Right ventricle myocardium superior (tissue), 1 donor: Measurements from ENCODE around the gene PACSIN2. TPM values are rescaled to one million over a fixed set of nuclear protein-coding genes. Genes with fewer than 3 reads are reported as not detected.
A peak's percentile ranks its signal among the peaks of the same experiment; 100 is the strongest.
"Not testable (repeated sequence)": the region's sequence is repeated elsewhere in the genome, so short reads cannot be mapped to it uniquely, and the experiment has no call there.

Experiments used
- ATAC-seq: fragments of 200-7000 bp; cut with Tn5 transposase; one replicate; pipeline ENCODE4 v1.9.1; 2020; ENCODE audit warnings: mild to moderate bottlenecking; ENCODE audit not compliant: poor library complexity
- DNase-seq: peaks from one replicate; pipeline ENCODE4 v3.0.0-alpha.2; 2020
- intact Hi-C: fragments of 100-400 bp; cut with DNase I; formaldehyde crosslinking; loops from one replicate; pipeline ENCODE4 v1.11.2; 2022
- long read RNA-seq: library from polyadenylated mRNA; unstranded; transcript quantifications from one replicate; pipeline ENCODE4 v2.0.0, GENCODE V29; 2021
- total RNA-seq: library from RNA; stranded (reverse); fragmentation: NEBNext Ultra II Directional; extraction: Animal tissue kit (Norgen Biotek cat#: 25700); gene quantifications from one replicate; pipeline ENCODE4 v1.2.1, GENCODE V29; 2021
- donor health status: DM: no; HTN: yes; CAD: no; lungs with severe emphysema.

The PACSIN2 gene
- total RNA-seq: 60.2 TPM
- long read RNA-seq, transcript PACSIN2-201 (11 exons, 3,249 nt): major isoform, 79 of 170 reads
- long read RNA-seq, partial matches to known transcripts: 35 of 170 reads
- long read RNA-seq, other reads (novel, unspliced or antisense): 53 of 170 reads

GRCh38 chr22:43014869-43015676 lies at the start of gene PACSIN2:
Gene PACSIN2, minus strand, starts transcription at chr22:43015149. Its CDS starts 103,069 bp downstream, at chr22:42912080.
- peak; percentile 100 for DNase-seq
- intact Hi-C loops: no loop called here
- peak; percentile 99 for ATAC-seq

- intact Hi-C loops: no loop called here
- no peak for ATAC-seq
- no peak for DNase-seq
Observed at GRCh38 chr22:43060183-43060582, 45.2 kb upstream of the PACSIN2 start.

- no peak for ATAC-seq
- intact Hi-C loops: no loop called here
- DNase-seq: no peak
Observed at GRCh38 chr22:43057641-43058040, 42.7 kb upstream of the PACSIN2 start.

GRCh38 chr22:43053176-43053575 lies 38.2 kb upstream of the PACSIN2 start:
- intact Hi-C loops: no loop called here
- no peak for ATAC-seq

GRCh38 chr22:43050995-43051394 lies 36.0 kb upstream of the PACSIN2 start:
- intact Hi-C loops: no loop called here
- no peak for ATAC-seq

More at GRCh38 chr22:43053176-43053575, 38.2 kb upstream of the PACSIN2 start:
- no peak for DNase-seq

GRCh38 chr22:43047605-43048004 lies 32.7 kb upstream of the PACSIN2 start:
- ATAC-seq (no peak), DNase-seq (no peak)
- intact Hi-C loops: no loop called here

More at GRCh38 chr22:43050995-43051394, 36.0 kb upstream of the PACSIN2 start:
- DNase-seq: no peak

GRCh38 chr22:43044290-43044712 lies 29.4 kb upstream of the PACSIN2 start:
- no peak for ATAC-seq
- no peak for DNase-seq
- intact Hi-C loops: loop anchor here (2.0 kb wide), 1 partner anchor 24 kb away; no protein-coding TSS in a partner anchor

- no peak for ATAC-seq
- no peak for DNase-seq
- intact Hi-C loops: no loop called here
Observed at GRCh38 chr22:43042101-43042780, 27.3 kb upstream of the PACSIN2 start.

- ATAC-seq: no peak
- no peak for DNase-seq
- intact Hi-C loops: loop anchor here (10.0 kb wide), 1 partner anchor 175 kb away; no protein-coding TSS in a partner anchor
Observed at GRCh38 chr22:43039800-43040199, 24.9 kb upstream of the PACSIN2 start.

GRCh38 chr22:43038325-43038724 lies 23.4 kb upstream of the PACSIN2 start:
- intact Hi-C loops: loop anchor here (10.0 kb wide), 1 partner anchor 174 kb away; no protein-coding TSS in a partner anchor
- DNase-seq (no peak), ATAC-seq (no peak)

GRCh38 chr22:43036282-43036829 lies 21.4 kb upstream of the PACSIN2 start:
- peak; percentile 85 for DNase-seq
- intact Hi-C loops: loop anchor here (10.0 kb wide), 1 partner anchor 172 kb away; no protein-coding TSS in a partner anchor
- ATAC-seq: peak; percentile 86

- ATAC-seq (no peak), DNase-seq (no peak)
- intact Hi-C loops: loop anchor here (10.0 kb wide), 1 partner anchor 170 kb away; no protein-coding TSS in a partner anchor
Observed at GRCh38 chr22:43035250-43035649, 20.3 kb upstream of the PACSIN2 start.

- no peak for ATAC-seq
- DNase-seq: no peak
- intact Hi-C loops: loop anchor here (10.0 kb wide), 1 partner anchor 167 kb away; no protein-coding TSS in a partner anchor
Observed at GRCh38 chr22:43031617-43032016, 16.7 kb upstream of the PACSIN2 start.

- DNase-seq: no peak
Observed at GRCh38 chr22:43018615-43019014, 3.7 kb upstream of the PACSIN2 start.

GRCh38 chr22:43017525-43018460 lies 2.8 kb upstream of the PACSIN2 start:
- intact Hi-C loops: no loop called here
- peak; percentile 41 for DNase-seq
- ATAC-seq: no peak

More at GRCh38 chr22:43018615-43019014, 3.7 kb upstream of the PACSIN2 start:
- no peak for ATAC-seq
- intact Hi-C loops: no loop called here

GRCh38 chr22:43016150-43016549 lies 1.2 kb upstream of the PACSIN2 start:
- ATAC-seq, intact Hi-C loops, DNase-seq: not testable (repeated sequence)

GRCh38 chr22:43015677-43016042 lies 711 bp upstream of the PACSIN2 start:
- intact Hi-C loops: no loop called here
- DNase-seq (no peak), ATAC-seq (peak; percentile 1)

- DNase-seq (peak; percentile 61), ATAC-seq (peak; percentile 28)
- intact Hi-C loops: no loop called here
Observed at GRCh38 chr22:43014316-43014868, 557 bp downstream of the PACSIN2 start.
